Pancreas (tissue), 10 donors: ENCODE results near the gene PAGE2. TPM values are rescaled to one million over a fixed set of nuclear protein-coding genes. Genes with fewer than 3 reads are reported as not detected.
"Not testable (repeated sequence)": the region's sequence is repeated elsewhere in the genome, so short reads cannot be mapped to it uniquely, and the experiment has no call there.

ENCODE experiments used
- ATAC-seq, 4 donors: fragments of 200-7000 bp; cut with Tn5 transposase; one replicate each; pipeline versions ENCODE4 v1.8.0 to v1.9.1; 2020; ENCODE audit warnings: mild to moderate bottlenecking in 4 of 4, moderate library complexity in 4 of 4
- DNase-seq, 6 donors: peaks; one replicate each; pipeline ENCODE4 v3.0.0-alpha.2; 2020
- FAIRE-seq: peaks from 2 replicates; lab custom pipeline; 2012; peaks lifted over from hg19 to GRCh38; lab: Jason Lieb, UNC
- H3K27ac ChIP-seq, 4 donors: fragments of 200-600 bp; sonication (generic); 1 replicate in 3 of 4; 2 replicates in 1 of 4; pipeline versions ENCODE4 v1.5.0 to v1.8.0; 2020
- H3K27me3 ChIP-seq, 4 donors: fragments of 200-600 bp; one replicate each; pipeline ENCODE4 v1.8.0; 2021
- H3K36me3 ChIP-seq, 3 donors: fragments of 200-600 bp; sonication (generic) in 1 of 3; one replicate each; pipeline versions ENCODE4 v1.5.0 to v1.8.0; 2020 to 2021
- H3K4me1 ChIP-seq, 3 donors: fragments of 200-600 bp; one replicate each; pipeline ENCODE4 v1.8.0; 2021
- H3K4me3 ChIP-seq, 4 donors: fragments of 200-600 bp; sonication (generic) in 2 of 4; one replicate each; pipeline versions ENCODE4 v1.5.0 to v1.8.0; 2020 to 2021
- H3K9me3 ChIP-seq, 4 donors: fragments of 200-600 bp; one replicate each; pipeline ENCODE4 v1.8.0; 2021
- CTCF ChIP-seq, 4 donors: fragments of 200-600 bp; sonication (generic) in 3 of 4; IDR thresholded peaks; one replicate each; pipeline versions ENCODE4 v1.5.0 to v1.8.0; 2021; ENCODE audit warnings: antibody characterized with exemption in 4 of 4
- WGBS, 2 donors: extraction: QIAGEN DNeasy Blood & Tissue Kit; methylation state at CpG; one replicate each; pipeline ENCODE4 v1.1.7; 2013; 5-methylcytosine and 5-hydroxymethylcytosine counted together
- intact Hi-C, 3 donors: fragments of 100-400 bp; cut with DNase I; formaldehyde crosslinking; loops; one replicate each; pipeline versions ENCODE4 v1.11.1 to v1.14.2; 2022
- polyA plus RNA-seq, 2 donors: library from polyadenylated mRNA; stranded (reverse); fragments of 200-250 nt; gene quantifications; one replicate each; pipeline ENCODE4 v1.2.3, GENCODE V29; 2013
- total RNA-seq, 6 donors: library from RNA; stranded (reverse); fragmentation: NEBNext Ultra II Directional in 4 of 6; extraction: Animal tissue kit (Norgen Biotek cat#: 25700) in 4 of 6; gene quantifications; one replicate each; pipeline versions ENCODE4 v1.2.1 to v1.2.4, GENCODE V29; 2021 to 2023
- donor health status: healthy with polysubstance abuse.
- donor health status: DM: no; HTN: no; CAD: no; lungs with moderate emphysema.
- donor health status: DM: no; HTN: no; CAD: no.
- donor health status: control.
- donor health status: control.
- donor health status: Bipolar disorder and iron deficiency.
- donor health status: DM: yes; HTN: yes; CAD: no.
- donor health status: DM: no; HTN: no; CAD: no.
- donor health status: DM: no; HTN: no; CAD: no.
- donor health status: DM: yes; HTN: yes; CAD: no.

The PAGE2 gene
- total and polyA plus RNA-seq, 8 donors, result 0.28 TPM; not detected in 7

GRCh38 chrX:55057675-55058249, 31.1 kb upstream of the PAGE2 start:
- Histone ChIP-seq H3K9me3 (no peaks in the 10 kb centered on the region), H3K27me3 (peaks cover 0 to 10% (median 0%) of the 10 kb centered on the region in 4 donors), H3K4me1 (no peaks in the 10 kb centered on the region), H3K27ac (no peak overlapping the region), H3K36me3 (no peaks in the 10 kb centered on the region), H3K4me3 (no peak overlapping the region)
- DNase-seq, result peak in 1 of 6 donors; percentile 37
- WGBS, 2 donors, result 18 to 19% methylated on average over 5 of the region's 5 CpGs
- FAIRE-seq, result peak; percentile 95
- peak; percentile 68 to 93 (median 92) for ATAC-seq
- TF ChIP-seq CTCF (IDR thresholded peaks at IDR 0.05), result peak; percentile 46 to 82 (median 76)
- intact Hi-C loops, result no loop called here

- H3K36me3 ChIP-seq, H3K4me3 ChIP-seq, ATAC-seq, H3K4me1 ChIP-seq, H3K27ac ChIP-seq, intact Hi-C loops, FAIRE-seq, H3K9me3 ChIP-seq, DNase-seq: not testable (repeated sequence)
- peaks cover 0 to 19% (median 0%) of the 10 kb centered on the region in 4 donors for H3K27me3 ChIP-seq
- 69 to 90% methylated on average over 2 of the region's 2 CpGs for WGBS, 2 donors
These were observed 21.6 kb upstream of the PAGE2 start for GRCh38 chrX:55067180-55067579.

- Histone ChIP-seq H3K4me3 (no peak overlapping the region), H3K27ac (no peak overlapping the region), H3K9me3 (no peaks in the 10 kb centered on the region), H3K27me3 (peaks cover 0 to 10% (median 0%) of the 10 kb centered on the region in 4 donors), H3K36me3 (no peaks in the 10 kb centered on the region), H3K4me1 (no peaks in the 10 kb centered on the region)
- no peak for FAIRE-seq
- no peak for ATAC-seq
- intact Hi-C loops, result no loop called here
- peak in 2 of 6 donors; percentile 31 to 52 for DNase-seq
- no peak for TF ChIP-seq CTCF (IDR thresholded peaks at IDR 0.05)
- WGBS, 2 donors, result 62 to 74% methylated on average over 3 of the region's 3 CpGs
These were observed 16.5 kb upstream of the PAGE2 start for GRCh38 chrX:55072286-55072685.

- H3K27me3 ChIP-seq, result peaks cover 0 to 10% (median 0%) of the 10 kb centered on the region in 4 donors
- H3K4me1 ChIP-seq, result no peaks in the 10 kb centered on the region
- FAIRE-seq (no peak), DNase-seq (peak in 1 of 6 donors; percentile 28), ATAC-seq (no peak)
- TF ChIP-seq CTCF (IDR thresholded peaks at IDR 0.05), result no peak
- intact Hi-C loops, result no loop called here
- H3K36me3 ChIP-seq, result no peaks in the 10 kb centered on the region
- no peak within 1 kb of the TSS for H3K4me3 ChIP-seq
- WGBS, 2 donors, result 77 to 84% methylated on average over 36 of the region's 36 CpGs
- H3K27ac ChIP-seq, result no peak within 1 kb of the TSS
- H3K9me3 ChIP-seq, result no peaks in the 10 kb centered on the region
These were observed 13.9 kb upstream of the PAGE2 start, which contains the start of gene PAGE2B for GRCh38 chrX:55074851-55075467. Gene PAGE2B (plus strand): TSS chrX:55075030. CDS start chrX:55076042, 1,012 bp downstream.

- FAIRE-seq (no peak), ATAC-seq (no peak), DNase-seq (no peak)
- TF ChIP-seq CTCF (IDR thresholded peaks at IDR 0.05), result no peak
- intact Hi-C loops, result no loop called here
- Histone ChIP-seq H3K27ac (no peak overlapping the region), H3K4me3 (no peak overlapping the region), H3K27me3 (peaks cover 0 to 15% (median 2%) of the 10 kb centered on the region in 4 donors), H3K4me1 (no peaks in the 10 kb centered on the region), H3K9me3 (no peaks in the 10 kb centered on the region), H3K36me3 (no peaks in the 10 kb centered on the region)
- 18 to 34% methylated on average over 2 of the region's 2 CpGs for WGBS, 2 donors
These were observed 9.9 kb downstream of the PAGE2 start for GRCh38 chrX:55098691-55099090.
